ENCODE measurements around the gene FOSL1. TPM values are rescaled to one million over a fixed set of nuclear protein-coding genes. Genes with fewer than 3 reads are reported as not detected.

FOSL1 gene
- total RNA-seq, 2 donors from 2014 or later: 1.8 TPM; not detected in 1

DNA sequence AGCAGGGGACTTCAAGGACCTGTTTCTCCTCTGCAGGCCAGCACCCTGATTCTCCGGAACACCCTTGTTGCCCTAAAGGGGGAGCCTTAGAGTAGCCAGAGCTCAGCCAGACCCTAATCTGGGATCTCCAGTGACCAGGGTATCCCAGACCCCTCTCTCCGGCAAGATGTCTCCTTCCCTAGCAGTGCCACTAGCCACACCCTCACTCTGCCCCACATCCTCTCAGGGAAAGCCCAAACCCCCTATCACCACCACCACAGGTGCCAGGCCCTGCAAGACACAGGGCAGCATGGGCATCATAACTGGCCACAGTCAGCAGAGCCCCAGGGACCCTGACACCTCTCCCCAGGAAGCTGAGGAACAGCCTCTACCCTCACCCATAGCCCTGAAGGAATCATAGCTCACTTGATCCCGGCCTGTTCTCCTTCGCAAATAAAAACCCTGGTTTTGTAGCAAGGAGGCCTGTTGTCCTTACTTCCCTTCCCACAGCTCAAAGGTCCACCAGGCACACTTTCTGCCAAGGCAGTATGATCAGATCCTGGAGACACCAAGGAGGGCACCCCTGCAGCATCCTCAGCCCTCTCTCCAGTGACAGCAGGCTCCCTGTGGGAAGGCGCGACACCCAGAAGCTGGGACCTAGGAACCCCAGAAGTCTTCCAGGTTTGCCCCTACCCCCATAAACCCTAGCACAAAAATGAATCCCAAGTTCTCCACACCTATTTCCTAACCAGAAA lies 46.8 kb downstream of the FOSL1 start:
- Histone ChIP-seq H3K4me1 (ENCODE audit: control insufficient read depth, insufficient read depth, low read length) (no peaks in the 10 kb centered on the region), H3K27ac (ENCODE audit: low read depth, low read length) (no peak overlapping the region), H3K9me3 (ENCODE audit: control insufficient read depth, low read length) (peaks cover 7% of the 10 kb centered on the region), H3K27me3 (ENCODE audit: control insufficient read depth, insufficient read depth, low read length, poor library complexity, severe bottlenecking) (no peaks in the 10 kb centered on the region), H3K4me3 (ENCODE audit: low read length) (no peak overlapping the region), H3K36me3 (ENCODE audit: control insufficient read depth, insufficient read depth, low read length) (peaks cover 61% of the 10 kb centered on the region), H3K9ac (ENCODE audit: extremely low read depth, low read length, poor library complexity, severe bottlenecking) (no peak overlapping the region)
- no peak overlapping the region for H3K4me3 Mint-ChIP-seq
- peak overlapping the region; percentile 74 for H3K27ac Mint-ChIP-seq
- 96 to 98% methylated on average over 6 of the region's 6 CpGs for WGBS, 2 experiments (ENCODE audit: insufficient coverage in 1 of 2, insufficient read length in 1 of 2)
- peaks cover 56% of the 10 kb centered on the region for H3K36me3 Mint-ChIP-seq (ENCODE audit: low read depth)
- H3K27me3 Mint-ChIP-seq (ENCODE audit: insufficient read depth): peaks cover 4% of the 10 kb centered on the region
- peak; percentile 69 for DNase-seq
- no peaks in the 10 kb centered on the region for H3K9me3 Mint-ChIP-seq
- TF ChIP-seq, protein P1, sequence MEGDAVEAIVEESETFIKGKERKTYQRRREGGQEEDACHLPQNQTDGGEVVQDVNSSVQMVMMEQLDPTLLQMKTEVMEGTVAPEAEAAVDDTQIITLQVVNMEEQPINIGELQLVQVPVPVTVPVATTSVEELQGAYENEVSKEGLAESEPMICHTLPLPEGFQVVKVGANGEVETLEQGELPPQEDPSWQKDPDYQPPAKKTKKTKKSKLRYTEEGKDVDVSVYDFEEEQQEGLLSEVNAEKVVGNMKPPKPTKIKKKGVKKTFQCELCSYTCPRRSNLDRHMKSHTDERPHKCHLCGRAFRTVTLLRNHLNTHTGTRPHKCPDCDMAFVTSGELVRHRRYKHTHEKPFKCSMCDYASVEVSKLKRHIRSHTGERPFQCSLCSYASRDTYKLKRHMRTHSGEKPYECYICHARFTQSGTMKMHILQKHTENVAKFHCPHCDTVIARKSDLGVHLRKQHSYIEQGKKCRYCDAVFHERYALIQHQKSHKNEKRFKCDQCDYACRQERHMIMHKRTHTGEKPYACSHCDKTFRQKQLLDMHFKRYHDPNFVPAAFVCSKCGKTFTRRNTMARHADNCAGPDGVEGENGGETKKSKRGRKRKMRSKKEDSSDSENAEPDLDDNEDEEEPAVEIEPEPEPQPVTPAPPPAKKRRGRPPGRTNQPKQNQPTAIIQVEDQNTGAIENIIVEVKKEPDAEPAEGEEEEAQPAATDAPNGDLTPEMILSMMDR (conservative IDR thresholded peaks at IDR 0.05): peak; percentile 51
- H3K4me1 Mint-ChIP-seq: peaks cover 10% of the 10 kb centered on the region

DNA sequence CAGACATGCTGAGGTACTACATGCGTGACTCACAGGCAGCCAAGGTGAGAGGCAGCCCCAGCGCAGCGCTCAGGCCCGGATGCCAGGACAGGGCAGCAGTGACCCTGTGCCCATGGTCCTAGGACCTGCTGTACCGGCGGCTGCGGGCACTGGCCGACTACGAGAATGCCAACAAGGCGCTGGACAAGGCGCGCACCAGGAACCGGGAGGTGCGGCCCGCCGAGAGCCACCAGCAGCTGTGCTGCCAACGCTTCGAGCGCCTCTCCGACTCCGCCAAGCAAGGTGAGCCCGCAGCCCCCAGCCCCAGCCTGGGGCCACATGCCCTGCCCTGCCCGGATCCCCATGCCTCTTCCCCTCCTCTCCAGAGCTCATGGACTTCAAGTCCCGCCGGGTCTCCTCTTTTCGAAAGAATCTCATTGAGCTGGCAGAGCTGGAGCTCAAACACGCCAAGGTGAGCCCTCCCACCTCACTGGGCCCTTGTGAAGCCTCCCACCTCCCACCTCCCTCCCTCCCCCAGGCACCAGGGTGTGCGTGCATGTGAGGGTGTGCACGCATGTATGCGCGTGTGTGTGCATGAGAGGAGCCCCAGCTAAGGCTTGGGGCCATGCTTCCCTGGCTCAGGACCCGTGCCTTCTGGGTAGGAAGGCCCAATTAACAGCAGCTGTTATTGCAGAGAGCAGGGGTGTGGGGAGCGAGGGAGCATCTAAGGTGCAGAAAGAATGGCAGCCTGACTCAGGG lies 47.5 kb downstream of the FOSL1 start:
- no peaks in the 10 kb centered on the region for H3K4me1 ChIP-seq (ENCODE audit: control insufficient read depth, insufficient read depth, low read length)
- H3K9ac ChIP-seq (ENCODE audit: extremely low read depth, low read length, poor library complexity, severe bottlenecking): no peak overlapping the region
- peaks cover 7% of the 10 kb centered on the region for H3K9me3 ChIP-seq (ENCODE audit: control insufficient read depth, low read length)
- Mint-ChIP-seq H3K4me3 (no peak overlapping the region), H3K27ac (peak overlapping the region; percentile 5), H3K36me3 (ENCODE audit: low read depth) (peaks cover 56% of the 10 kb centered on the region), H3K9me3 (no peaks in the 10 kb centered on the region), H3K4me1 (peaks cover 8% of the 10 kb centered on the region), H3K27me3 (ENCODE audit: insufficient read depth) (peaks cover 8% of the 10 kb centered on the region)
- no peak overlapping the region for H3K4me3 ChIP-seq (ENCODE audit: low read length)
- no peak overlapping the region for H3K27ac ChIP-seq (ENCODE audit: low read depth, low read length)
- 96% methylated on average over 19 to 33 of the region's 33 CpGs for WGBS, 2 experiments (ENCODE audit: insufficient coverage in 1 of 2, insufficient read length in 1 of 2)
- DNase-seq: no peak
- H3K36me3 ChIP-seq (ENCODE audit: control insufficient read depth, insufficient read depth, low read length): peaks cover 61% of the 10 kb centered on the region
- no peaks in the 10 kb centered on the region for H3K27me3 ChIP-seq (ENCODE audit: control insufficient read depth, insufficient read depth, low read length, poor library complexity, severe bottlenecking)
- TF ChIP-seq, protein P1 (conservative IDR thresholded peaks at IDR 0.05): no peak

DNA sequence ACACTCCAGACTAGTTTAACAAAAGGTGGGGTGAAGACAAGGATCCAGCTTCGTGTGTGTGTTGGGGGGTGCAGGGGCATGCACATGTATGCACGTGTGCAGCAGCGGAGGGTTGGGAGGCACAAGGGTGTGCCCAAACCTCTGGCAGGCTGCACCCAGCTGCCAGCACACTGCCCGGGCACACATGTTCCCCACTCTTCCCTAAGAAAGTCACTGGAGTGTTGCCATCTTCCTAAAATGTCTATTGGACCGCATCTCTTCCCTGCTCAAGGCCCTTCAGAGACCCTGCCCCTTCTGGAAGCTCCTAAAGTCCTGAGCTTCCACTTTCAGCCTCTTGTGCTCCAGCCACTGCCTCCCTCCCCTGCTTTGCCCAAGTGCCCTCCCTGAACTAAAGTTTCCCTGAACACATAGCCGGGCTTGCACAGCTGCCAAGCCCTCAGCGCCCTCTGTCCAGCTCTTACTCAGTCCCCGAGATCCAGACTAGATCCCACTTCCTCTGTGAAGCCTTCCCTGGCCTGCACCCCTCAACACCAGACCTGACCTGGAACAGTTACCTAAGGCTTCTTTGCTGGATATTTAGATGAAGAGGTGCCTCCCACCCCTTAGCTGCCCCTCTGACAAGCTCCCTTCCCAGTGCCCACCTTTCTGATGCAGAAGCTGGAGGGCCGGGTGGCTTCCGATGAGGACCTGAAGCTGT lies 48.2 kb downstream of the FOSL1 start:
- no peak overlapping the region for H3K4me3 Mint-ChIP-seq
- H3K4me1 ChIP-seq (ENCODE audit: control insufficient read depth, insufficient read depth, low read length): no peaks in the 10 kb centered on the region
- TF ChIP-seq, protein P1 (conservative IDR thresholded peaks at IDR 0.05): no peak
- no peak overlapping the region for H3K9ac ChIP-seq (ENCODE audit: extremely low read depth, low read length, poor library complexity, severe bottlenecking)
- peak overlapping the region; percentile 5 for H3K27ac Mint-ChIP-seq
- H3K4me3 ChIP-seq (ENCODE audit: low read length): no peak overlapping the region
- no peak for DNase-seq
- H3K27me3 Mint-ChIP-seq (ENCODE audit: insufficient read depth): peaks cover 10% of the 10 kb centered on the region
- peaks cover 56% of the 10 kb centered on the region for H3K36me3 Mint-ChIP-seq (ENCODE audit: low read depth)
- peaks cover 61% of the 10 kb centered on the region for H3K36me3 ChIP-seq (ENCODE audit: control insufficient read depth, insufficient read depth, low read length)
- H3K4me1 Mint-ChIP-seq: peaks cover 8% of the 10 kb centered on the region
- H3K27me3 ChIP-seq (ENCODE audit: control insufficient read depth, insufficient read depth, low read length, poor library complexity, severe bottlenecking): no peaks in the 10 kb centered on the region
- no peak overlapping the region for H3K27ac ChIP-seq (ENCODE audit: low read depth, low read length)
- H3K9me3 ChIP-seq (ENCODE audit: control insufficient read depth, low read length): peaks cover 7% of the 10 kb centered on the region
- WGBS, 2 experiments (ENCODE audit: insufficient coverage in 1 of 2, insufficient read length in 1 of 2): 95 to 97% methylated on average over 6 to 10 of the region's 10 CpGs
- H3K9me3 Mint-ChIP-seq: no peaks in the 10 kb centered on the region

All from endodermal cell (in vitro differentiated cells).